LNCAP (cell line): ENCODE data around the gene PRR35.

Experiments
- TF ChIP-seq, protein P1 (sequence below): fragments of 450-650 bp; IDR thresholded peaks from 2 replicates; pipeline ENCODE4 v1.5.1; 2017; ENCODE audit warnings: mild to moderate bottlenecking

Gene PRR35

DNA sequence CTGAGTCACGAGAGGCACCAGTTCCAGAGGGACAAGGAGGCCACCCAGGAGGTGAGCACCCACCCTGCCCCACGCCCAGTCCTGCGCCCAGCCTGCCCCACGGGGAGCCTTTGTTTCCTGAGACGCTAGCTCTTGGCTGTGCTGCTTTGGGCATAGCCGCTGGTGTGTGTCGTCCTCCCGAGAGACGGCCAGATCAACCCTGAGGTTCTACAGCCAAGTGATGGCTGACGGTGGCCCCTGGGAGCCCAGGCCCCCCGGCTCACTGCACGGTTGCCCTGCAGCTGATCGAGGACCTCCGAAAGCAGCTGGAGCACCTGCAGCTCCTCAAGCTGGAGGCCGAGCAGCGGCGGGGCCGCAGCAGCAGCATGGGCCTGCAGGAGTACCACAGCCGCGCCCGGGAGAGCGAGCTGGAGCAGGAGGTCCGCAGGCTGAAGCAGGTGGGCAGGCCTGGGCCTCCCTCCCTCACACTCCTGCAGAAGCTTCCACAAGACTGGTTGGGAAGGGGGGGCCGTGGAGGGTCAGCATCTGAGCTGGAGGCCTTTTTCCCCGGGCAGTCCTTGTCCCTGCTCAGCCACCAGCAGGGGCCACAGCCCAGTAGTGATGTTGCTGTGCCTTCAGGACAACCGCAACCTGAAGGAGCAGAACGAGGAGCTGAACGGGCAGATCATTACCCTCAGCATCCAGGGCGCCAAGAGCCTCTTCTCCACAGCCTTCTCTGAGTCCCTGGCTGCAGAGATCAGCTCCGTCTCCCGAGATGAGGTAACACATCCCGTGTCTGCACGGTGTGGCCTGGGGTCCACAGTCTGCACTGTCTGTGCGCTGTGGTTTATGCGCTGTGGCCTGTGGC, 40.1 kb upstream of the PRR35 start:
- TF ChIP-seq, protein P1, sequence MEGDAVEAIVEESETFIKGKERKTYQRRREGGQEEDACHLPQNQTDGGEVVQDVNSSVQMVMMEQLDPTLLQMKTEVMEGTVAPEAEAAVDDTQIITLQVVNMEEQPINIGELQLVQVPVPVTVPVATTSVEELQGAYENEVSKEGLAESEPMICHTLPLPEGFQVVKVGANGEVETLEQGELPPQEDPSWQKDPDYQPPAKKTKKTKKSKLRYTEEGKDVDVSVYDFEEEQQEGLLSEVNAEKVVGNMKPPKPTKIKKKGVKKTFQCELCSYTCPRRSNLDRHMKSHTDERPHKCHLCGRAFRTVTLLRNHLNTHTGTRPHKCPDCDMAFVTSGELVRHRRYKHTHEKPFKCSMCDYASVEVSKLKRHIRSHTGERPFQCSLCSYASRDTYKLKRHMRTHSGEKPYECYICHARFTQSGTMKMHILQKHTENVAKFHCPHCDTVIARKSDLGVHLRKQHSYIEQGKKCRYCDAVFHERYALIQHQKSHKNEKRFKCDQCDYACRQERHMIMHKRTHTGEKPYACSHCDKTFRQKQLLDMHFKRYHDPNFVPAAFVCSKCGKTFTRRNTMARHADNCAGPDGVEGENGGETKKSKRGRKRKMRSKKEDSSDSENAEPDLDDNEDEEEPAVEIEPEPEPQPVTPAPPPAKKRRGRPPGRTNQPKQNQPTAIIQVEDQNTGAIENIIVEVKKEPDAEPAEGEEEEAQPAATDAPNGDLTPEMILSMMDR: no peak

DNA sequence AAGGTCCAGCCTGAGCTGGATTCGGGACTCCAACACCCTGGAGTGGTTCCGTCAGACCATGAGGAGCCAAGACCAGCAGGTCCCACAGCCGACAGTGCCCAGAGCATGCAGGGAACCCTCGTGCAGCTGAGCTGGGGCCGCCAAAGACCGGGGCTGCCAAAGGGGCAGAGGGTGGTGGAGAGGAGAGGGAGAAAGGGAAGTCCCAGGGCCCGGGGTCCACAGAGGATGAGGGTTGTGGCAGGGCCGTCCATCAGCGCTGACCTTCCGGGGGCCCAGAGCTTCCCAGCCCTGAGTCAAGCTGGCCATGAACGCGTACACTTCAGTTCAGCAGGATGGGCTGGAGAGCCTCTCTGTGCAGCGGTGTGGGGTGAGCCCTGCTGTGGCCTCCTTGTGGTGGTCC, 39.3 kb upstream of the PRR35 start:
- TF ChIP-seq, protein P1: no peak

DNA sequence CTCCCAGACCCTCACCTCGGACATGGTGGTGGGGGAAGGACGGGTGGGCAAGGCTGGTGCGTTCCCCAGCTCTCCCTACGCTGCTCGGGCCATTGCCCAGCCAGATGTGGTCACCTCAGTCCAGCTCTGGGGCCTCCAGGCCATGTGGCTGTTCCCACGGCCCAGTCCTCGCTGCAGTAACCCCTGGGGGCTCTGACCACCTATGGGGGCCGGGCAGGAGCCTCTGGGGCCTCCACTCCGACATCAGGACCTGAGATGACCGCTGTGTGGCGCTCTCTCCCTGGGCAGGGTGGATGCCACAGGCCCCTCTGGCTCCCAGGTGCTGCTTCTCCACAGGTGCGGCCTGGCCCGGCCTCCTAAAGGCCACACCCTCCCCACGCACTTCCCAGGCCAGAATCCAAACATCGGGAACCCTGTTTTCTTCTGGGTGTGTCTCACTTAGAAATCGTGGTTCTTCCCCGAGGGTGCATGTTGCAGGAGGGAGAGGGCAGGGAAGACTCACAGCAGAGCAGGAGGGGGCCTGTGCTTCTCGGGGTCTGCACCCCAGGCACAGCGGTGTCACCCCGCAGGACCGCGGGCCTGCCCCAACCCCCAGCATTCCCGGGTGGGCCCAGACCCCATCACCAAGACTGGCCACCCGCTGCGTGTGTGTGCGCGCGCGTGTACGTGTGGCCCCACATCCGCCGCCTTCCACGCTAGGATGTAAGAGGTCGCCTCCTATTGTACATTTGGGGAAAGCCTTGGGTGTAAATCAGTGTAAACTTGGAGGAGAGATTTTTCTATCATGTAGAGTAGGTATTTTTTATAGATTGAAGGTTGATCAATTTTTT, 38.6 kb upstream of the PRR35 start:
- TF ChIP-seq, protein P1: peak; percentile 36; the same call in 1 of the 2 replicates

DNA sequence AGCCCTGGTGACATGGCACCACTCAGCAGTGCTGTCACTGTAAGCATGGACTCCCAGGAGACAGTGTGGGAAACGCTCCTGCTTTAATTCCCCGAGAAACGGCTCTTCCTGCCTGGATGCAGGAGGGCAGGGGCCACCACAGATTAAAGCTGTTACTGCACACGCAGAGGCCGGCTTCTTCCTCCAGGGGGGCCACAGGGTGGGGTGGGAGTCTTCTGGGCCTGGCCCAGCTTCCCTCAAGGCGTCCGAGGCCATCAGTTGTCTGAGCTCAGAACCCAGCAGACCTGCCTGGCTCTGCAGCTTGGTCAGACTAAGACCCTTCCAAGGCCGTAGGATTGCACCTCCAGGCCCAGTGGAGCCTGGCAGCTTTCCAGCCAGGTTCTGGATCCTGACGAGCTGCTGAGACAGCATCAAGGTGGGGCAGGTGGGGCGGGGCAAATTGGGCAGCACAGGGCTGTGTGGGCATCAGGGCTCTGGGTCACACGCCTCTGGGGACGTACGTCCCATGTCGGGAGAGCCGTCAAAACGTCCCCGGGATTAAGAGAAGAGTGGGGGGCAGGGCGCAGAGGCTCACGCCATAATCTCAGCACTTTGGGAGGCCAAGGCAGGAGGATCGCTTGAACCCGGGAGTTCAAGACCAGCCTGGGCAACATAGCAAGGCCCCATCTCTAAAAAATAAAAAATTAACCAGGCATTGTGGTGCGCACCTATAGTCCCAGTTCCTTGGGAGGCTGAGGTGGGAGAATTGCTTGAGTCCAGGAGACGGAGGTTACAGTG, 37.7 kb upstream of the PRR35 start:
- TF ChIP-seq, protein P1: no peak

DNA sequence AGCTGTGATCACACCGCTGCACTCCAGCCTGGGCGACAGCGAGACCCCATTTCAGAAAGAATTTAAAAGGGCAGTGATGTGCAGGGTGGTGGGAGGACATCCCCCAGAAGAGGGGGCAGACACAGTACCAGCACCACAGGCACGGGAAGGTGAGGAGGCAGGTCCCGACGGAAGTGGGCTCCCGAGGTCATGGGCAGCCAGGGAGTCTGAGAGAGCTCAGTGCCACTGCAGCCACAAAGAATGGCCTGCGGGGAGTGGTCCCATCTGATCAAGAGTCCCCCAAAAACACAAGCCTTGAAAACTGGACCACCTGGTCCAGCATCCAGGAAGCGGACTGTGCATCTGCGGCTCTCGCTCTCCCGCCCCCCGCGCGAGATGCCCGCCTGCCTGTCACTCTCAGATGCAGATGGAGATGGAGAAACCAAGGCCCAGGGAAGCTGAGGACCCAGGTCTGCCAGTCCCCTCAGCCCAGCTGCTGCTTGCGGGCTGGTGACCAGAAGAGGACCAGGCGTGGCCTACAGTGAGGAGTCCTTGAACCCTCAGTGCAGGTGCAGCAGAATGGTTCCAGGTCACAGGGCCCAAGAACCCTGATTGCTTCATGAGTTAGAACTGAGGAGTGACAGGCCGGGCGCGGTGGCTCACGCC, 37.0 kb upstream of the PRR35 start:
- TF ChIP-seq, protein P1: no peak

DNA sequence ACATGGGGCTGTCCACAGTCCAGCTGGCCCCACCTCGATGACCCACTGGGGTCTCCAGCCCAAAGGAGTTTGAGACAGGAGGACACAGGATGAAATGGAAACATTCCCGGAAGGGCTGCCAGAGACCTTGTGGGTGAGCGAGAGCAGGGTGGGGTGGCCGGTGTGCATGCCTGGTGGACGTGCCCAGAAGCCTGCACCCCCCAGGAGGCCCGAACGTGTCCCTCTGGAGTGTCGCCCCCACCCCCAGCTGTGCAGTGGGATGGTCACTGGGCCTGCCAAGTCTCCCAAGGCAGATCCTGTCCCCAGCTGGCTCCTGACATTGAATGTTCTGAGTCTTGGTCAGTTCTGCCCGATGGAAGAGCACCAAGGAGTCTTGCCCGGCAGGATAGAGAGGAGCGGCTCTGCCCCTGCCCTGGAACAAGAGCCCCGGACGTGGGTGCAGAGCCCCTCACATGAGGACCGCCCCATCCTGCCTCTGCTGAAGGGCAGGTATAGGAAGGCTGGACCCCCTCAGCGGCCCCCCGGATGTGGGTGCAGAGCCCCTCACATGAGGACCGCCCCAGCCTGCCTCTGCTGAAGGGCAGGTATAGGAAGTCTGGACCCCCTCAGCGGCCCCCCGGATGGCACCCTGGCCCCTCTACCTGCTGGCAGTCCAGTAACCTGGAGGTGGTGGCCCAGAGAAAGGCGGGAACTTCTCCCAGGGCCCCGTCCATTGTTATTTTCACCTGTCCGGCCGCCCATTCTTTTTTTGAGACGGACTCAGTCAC, 35.7 kb upstream of the PRR35 start:
- TF ChIP-seq, protein P1: no peak
